ENCODE data around the gene CCHCR1.

DNA sequence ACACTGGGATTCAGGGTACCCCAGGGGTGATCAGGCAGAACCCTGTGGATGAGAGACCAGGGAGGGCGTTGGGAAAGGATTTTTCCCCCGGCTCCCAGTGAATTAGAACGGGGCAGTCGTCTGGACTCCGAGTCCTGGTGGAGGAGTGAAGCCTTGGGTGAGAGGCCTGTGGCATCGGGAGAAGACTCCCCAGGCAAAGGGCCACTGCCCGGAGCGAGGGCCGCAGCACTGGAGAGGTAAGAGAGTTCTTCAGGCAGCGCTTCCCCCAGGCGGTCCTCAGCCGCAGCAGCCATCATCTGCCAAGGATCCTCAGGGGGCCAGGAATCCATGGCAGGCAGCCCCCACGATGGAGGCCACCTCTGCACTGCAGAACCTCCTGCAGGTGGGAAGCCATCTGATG lies 45.9 kb downstream of the CCHCR1 start:
- TF ChIP-seq PPARA (CRISPR knock-in tag; IDR thresholded peaks at IDR 0.05; ENCODE audit: borderline replicate concordance) (no peak), CREB5 (CRISPR knock-in tag; IDR thresholded peaks at IDR 0.05; ENCODE audit: low read depth) (no peak), GLIS3 (CRISPR knock-in tag; IDR thresholded peaks at IDR 0.05) (no peak), ISL1 (CRISPR knock-in tag; IDR thresholded peaks at IDR 0.05) (no peak), ESRRG (CRISPR knock-in tag; IDR thresholded peaks at IDR 0.05) (no peak), ARNTL (CRISPR knock-in tag; IDR thresholded peaks at IDR 0.05; ENCODE audit: borderline replicate concordance, low read depth) (no peak), ZNF70 (CRISPR knock-in tag; IDR thresholded peaks at IDR 0.05) (no peak), TSHZ2 (CRISPR knock-in tag; IDR thresholded peaks at IDR 0.05) (no peak), ZFP30 (CRISPR knock-in tag; IDR thresholded peaks at IDR 0.05) (no peak), PATZ1 (CRISPR knock-in tag; IDR thresholded peaks at IDR 0.05; ENCODE audit: borderline replicate concordance) (no peak)
- TF ChIP-seq, protein P1, sequence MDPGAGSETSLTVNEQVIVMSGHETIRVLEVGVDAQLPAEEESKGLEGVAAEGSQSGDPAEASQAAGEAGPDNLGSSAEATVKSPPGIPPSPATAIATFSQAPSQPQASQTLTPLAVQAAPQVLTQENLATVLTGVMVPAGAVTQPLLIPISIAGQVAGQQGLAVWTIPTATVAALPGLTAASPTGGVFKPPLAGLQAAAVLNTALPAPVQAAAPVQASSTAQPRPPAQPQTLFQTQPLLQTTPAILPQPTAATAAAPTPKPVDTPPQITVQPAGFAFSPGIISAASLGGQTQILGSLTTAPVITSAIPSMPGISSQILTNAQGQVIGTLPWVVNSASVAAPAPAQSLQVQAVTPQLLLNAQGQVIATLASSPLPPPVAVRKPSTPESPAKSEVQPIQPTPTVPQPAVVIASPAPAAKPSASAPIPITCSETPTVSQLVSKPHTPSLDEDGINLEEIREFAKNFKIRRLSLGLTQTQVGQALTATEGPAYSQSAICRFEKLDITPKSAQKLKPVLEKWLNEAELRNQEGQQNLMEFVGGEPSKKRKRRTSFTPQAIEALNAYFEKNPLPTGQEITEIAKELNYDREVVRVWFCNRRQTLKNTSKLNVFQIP (CRISPR knock-in tag; IDR thresholded peaks at IDR 0.05; ENCODE audit: borderline replicate concordance, low read depth), result no peak
